Fibroblast of villous mesenchyme (primary cell): ENCODE data around the gene P4HA3. TPM values are rescaled to one million over a fixed set of nuclear protein-coding genes. Genes with fewer than 3 reads are reported as not detected.

Experiments used
- DNase-seq: peaks from one replicate; pipeline ENCODE4 v3.0.0-alpha.2; 2010; ENCODE audit warnings: low read depth
- H3K4me3 ChIP-seq: 2 replicates; pipeline ENCODE4 v1.5.1; 2011; ENCODE audit warnings: low read depth, mild to moderate bottlenecking, low read length
- CTCF ChIP-seq: IDR thresholded peaks from 2 replicates; pipeline ENCODE4 v1.5.1; 2012; ENCODE audit warnings: low read depth, mild to moderate bottlenecking, low read length; ENCODE audit not compliant: insufficient read depth
- total RNA-seq: library from RNA; depleted of rRNA; stranded (reverse); fragments of >200 nt; gene quantifications from 2 replicates; pipeline ENCODE4 v1.2.3, GENCODE V29; 2012

Gene P4HA3
- 2.6 and 11.9 TPM in 2 replicates for total RNA-seq

GRCh38 chr11:74311352-74311926 lies at the start of gene P4HA3:
Gene P4HA3, minus strand, starts transcription at chr11:74311640. Its CDS starts 29 bp downstream, at chr11:74311611.
- TF ChIP-seq CTCF, result peak; percentile 10
- peak; percentile 44 for DNase-seq
- H3K4me3 ChIP-seq, result peak within 1 kb of the TSS; percentile 55

GRCh38 chr11:74357449-74357848 lies 46.0 kb upstream of the P4HA3 start:
- no peak for DNase-seq
- TF ChIP-seq CTCF, result no peak
- H3K4me3 ChIP-seq, result no peak overlapping the region

- no peak overlapping the region for H3K4me3 ChIP-seq
- no peak for DNase-seq
- TF ChIP-seq CTCF, result no peak
Observed at GRCh38 chr11:74355626-74356025, 44.2 kb upstream of the P4HA3 start.

- no peak overlapping the region for H3K4me3 ChIP-seq
- no peak for DNase-seq
- no peak for TF ChIP-seq CTCF
Observed at GRCh38 chr11:74354036-74354435, 42.6 kb upstream of the P4HA3 start.

GRCh38 chr11:74347381-74347780 lies 35.9 kb upstream of the P4HA3 start:
- TF ChIP-seq CTCF, result no peak
- DNase-seq, result peak; percentile 32
- H3K4me3 ChIP-seq, result no peak overlapping the region

GRCh38 chr11:74345420-74345819 lies 34.0 kb upstream of the P4HA3 start:
- no peak overlapping the region for H3K4me3 ChIP-seq
- no peak for DNase-seq
- TF ChIP-seq CTCF, result no peak

GRCh38 chr11:74341921-74342320 lies 30.5 kb upstream of the P4HA3 start:
- TF ChIP-seq CTCF, result no peak
- DNase-seq, result no peak
- no peak overlapping the region for H3K4me3 ChIP-seq
